ENCODE measurements around the gene CRYBG2.

The CRYBG2 gene

DNA sequence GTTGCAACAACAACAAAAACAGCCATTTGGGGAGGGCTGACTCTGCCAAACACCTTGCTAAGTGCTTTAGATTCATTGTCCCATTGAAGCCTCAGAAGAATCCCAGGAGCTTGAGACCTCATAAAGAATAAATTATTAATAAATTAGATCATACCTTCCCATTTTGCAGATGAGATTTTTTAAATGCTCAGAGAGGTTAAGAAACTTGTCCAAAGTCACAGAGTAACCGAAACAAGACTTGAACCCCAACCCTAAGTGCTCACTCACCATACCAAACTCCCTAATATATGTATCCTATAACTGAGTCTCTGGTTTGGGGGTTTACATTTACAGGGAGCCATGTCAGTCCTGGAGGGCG, 3.6 kb downstream of the CRYBG2 start:
- no peak overlapping the region for H3K9ac ChIP-seq
- H3K36me3 ChIP-seq (ENCODE audit: control insufficient read depth, insufficient read depth, low read length): no peaks in the 10 kb centered on the region
- no peaks in the 10 kb centered on the region for H3K27me3 ChIP-seq (ENCODE audit: control insufficient read depth, insufficient read depth, low read length)
- TF ChIP-seq, protein P1, sequence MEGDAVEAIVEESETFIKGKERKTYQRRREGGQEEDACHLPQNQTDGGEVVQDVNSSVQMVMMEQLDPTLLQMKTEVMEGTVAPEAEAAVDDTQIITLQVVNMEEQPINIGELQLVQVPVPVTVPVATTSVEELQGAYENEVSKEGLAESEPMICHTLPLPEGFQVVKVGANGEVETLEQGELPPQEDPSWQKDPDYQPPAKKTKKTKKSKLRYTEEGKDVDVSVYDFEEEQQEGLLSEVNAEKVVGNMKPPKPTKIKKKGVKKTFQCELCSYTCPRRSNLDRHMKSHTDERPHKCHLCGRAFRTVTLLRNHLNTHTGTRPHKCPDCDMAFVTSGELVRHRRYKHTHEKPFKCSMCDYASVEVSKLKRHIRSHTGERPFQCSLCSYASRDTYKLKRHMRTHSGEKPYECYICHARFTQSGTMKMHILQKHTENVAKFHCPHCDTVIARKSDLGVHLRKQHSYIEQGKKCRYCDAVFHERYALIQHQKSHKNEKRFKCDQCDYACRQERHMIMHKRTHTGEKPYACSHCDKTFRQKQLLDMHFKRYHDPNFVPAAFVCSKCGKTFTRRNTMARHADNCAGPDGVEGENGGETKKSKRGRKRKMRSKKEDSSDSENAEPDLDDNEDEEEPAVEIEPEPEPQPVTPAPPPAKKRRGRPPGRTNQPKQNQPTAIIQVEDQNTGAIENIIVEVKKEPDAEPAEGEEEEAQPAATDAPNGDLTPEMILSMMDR (IDR thresholded peaks at IDR 0.05): no peak
- no peak overlapping the region for H3K4me2 ChIP-seq (ENCODE audit: low read length)
- no peak overlapping the region for H3K4me3 ChIP-seq (ENCODE audit: low read depth, low read length)
- no peak overlapping the region for H3K27ac ChIP-seq
- H3K9me3 ChIP-seq (ENCODE audit: control insufficient read depth, low read length): no peaks in the 10 kb centered on the region
- H2AFZ ChIP-seq: no peak overlapping the region
- H3K79me2 ChIP-seq: no peaks in the 10 kb centered on the region
- no peaks in the 10 kb centered on the region for H3K4me1 ChIP-seq

DNA sequence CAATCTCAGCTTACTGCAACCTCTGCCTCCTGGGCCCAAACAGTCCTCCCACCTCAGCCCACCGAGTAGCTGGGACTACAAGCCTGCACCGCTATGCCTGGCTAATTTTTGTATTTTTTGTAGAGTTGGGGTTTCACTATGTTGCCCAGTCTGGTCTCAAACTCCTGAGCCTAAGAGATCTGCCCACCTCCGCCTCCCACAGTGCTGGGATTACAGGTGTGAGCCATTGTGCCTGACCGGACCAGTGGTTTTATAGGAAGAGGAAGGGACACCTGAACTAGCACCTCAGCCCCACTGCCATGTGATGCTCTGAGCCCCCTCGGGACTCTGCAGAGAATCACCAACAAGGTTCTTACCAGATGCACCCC, 4.1 kb downstream of the CRYBG2 start:
- Histone ChIP-seq H3K9me3 (ENCODE audit: control insufficient read depth, low read length) (no peaks in the 10 kb centered on the region), H3K36me3 (ENCODE audit: control insufficient read depth, insufficient read depth, low read length) (no peaks in the 10 kb centered on the region), H2AFZ (no peak overlapping the region), H3K4me1 (no peaks in the 10 kb centered on the region), H3K9ac (no peak overlapping the region), H3K4me3 (ENCODE audit: low read depth, low read length) (no peak overlapping the region), H3K27me3 (ENCODE audit: control insufficient read depth, insufficient read depth, low read length) (no peaks in the 10 kb centered on the region), H3K79me2 (no peaks in the 10 kb centered on the region), H3K27ac (no peak overlapping the region), H3K4me2 (ENCODE audit: low read length) (no peak overlapping the region)
- TF ChIP-seq, protein P1 (IDR thresholded peaks at IDR 0.05): no peak

DNA sequence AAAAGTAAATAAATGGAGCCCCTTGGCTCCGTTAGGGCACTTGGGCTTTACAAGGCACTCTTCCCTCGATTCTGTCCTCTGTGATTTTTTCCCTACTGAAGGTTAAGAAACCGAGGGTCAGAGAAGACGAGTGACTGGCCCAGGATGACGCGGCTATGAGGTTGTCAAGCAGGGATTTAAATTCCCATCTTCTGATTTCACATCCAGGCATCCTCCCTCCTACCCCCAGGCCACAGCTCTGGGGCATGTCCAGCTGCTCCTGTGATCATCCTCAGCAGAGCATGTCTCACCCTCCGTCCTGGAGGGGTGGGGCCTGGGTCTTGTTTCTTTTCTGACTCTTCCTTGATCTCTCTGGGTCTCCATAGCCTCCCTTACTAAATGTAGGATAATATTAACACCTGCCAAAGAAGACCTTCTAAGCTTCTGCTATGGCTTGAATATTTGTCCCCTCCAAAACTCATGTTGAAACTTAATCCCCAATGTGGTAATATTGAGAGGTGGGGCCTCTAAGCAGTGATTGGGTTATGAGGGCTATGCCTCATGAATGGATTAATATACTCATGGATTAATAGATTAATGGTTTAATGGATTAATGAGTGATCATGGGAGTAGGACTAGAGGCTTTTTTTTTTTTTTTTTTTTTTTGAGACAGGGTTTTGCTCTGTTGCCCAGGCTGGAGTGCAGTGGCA, 4.6 kb downstream of the CRYBG2 start:
- H3K79me2 ChIP-seq: no peaks in the 10 kb centered on the region
- no peak overlapping the region for H3K9ac ChIP-seq
- H3K4me3 ChIP-seq (ENCODE audit: low read depth, low read length): no peak overlapping the region
- H3K9me3 ChIP-seq (ENCODE audit: control insufficient read depth, low read length): no peaks in the 10 kb centered on the region
- no peaks in the 10 kb centered on the region for H3K4me1 ChIP-seq
- H3K4me2 ChIP-seq (ENCODE audit: low read length): no peak overlapping the region
- TF ChIP-seq, protein P1 (IDR thresholded peaks at IDR 0.05): no peak
- H3K27ac ChIP-seq: no peak overlapping the region
- no peaks in the 10 kb centered on the region for H3K36me3 ChIP-seq (ENCODE audit: control insufficient read depth, insufficient read depth, low read length)
- H2AFZ ChIP-seq: no peak overlapping the region
- H3K27me3 ChIP-seq (ENCODE audit: control insufficient read depth, insufficient read depth, low read length): no peaks in the 10 kb centered on the region

DNA sequence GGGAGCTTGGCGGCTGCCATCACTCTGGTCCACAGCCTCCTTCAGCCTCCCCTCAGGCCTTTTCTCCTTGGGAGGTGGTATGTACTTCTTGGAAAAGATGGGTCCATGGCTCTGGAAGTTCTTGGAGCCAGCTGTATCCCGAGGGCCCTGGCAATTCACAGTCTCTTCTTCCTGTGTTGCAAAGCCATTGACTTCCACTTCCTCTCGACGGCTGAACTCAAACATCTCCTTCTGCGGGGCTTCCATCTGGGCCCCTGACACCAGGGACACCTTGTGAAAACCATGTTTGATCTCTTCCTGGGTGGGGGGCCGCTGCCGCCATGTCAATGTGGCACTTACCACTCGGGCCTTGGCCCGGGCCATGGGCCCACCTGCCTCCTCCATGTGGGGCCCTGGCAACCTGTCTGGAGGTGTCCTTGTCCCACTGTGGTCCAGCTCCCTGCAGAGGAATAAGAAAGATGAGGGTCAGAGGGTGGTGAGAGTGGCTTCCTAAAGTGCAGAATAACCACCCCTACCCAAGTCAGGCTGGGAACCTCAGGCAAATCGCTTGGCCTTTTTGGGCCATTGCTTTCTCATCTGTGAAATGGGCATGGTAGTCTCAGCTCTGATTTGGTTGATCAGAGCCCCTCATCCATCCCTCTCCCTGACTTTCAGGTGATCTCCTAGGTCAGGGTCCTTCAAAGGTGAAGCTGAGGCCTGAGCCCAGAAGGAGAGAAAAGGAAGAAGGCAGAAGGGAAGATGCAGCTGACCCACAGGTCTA, 7.5 kb downstream of the CRYBG2 start:
- H3K9me3 ChIP-seq (ENCODE audit: control insufficient read depth, low read length): no peaks in the 10 kb centered on the region
- H3K4me1 ChIP-seq: no peaks in the 10 kb centered on the region
- H3K4me2 ChIP-seq (ENCODE audit: low read length): no peak overlapping the region
- no peak overlapping the region for H3K4me3 ChIP-seq (ENCODE audit: low read depth, low read length)
- no peaks in the 10 kb centered on the region for H3K79me2 ChIP-seq
- TF ChIP-seq, protein P1 (IDR thresholded peaks at IDR 0.05): no peak
- no peak overlapping the region for H3K9ac ChIP-seq
- H2AFZ ChIP-seq: no peak overlapping the region
- H3K27ac ChIP-seq: no peak overlapping the region
- no peaks in the 10 kb centered on the region for H3K27me3 ChIP-seq (ENCODE audit: control insufficient read depth, insufficient read depth, low read length)
- no peaks in the 10 kb centered on the region for H3K36me3 ChIP-seq (ENCODE audit: control insufficient read depth, insufficient read depth, low read length)

DNA sequence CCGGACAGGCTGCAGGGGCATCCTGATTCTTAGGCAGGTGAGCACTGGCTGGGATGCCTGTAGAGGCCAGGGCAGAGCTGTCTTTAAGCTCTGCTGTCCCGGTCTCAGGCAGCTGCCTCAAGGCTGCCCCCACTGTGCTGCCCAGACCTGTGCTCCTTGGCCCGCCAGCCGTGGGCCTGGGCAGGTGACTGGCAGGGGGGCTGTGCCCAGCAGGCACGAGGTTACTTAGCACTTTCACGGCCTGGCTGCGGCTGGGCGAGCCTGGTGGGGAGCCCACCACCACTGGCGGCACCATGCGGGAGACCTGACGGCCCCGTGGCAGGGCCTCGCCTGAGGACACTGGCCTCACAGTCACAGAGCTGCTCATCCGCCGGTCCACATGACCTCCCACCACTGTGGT, 8.2 kb downstream of the CRYBG2 start:
- Histone ChIP-seq H3K36me3 (ENCODE audit: control insufficient read depth, insufficient read depth, low read length) (no peaks in the 10 kb centered on the region), H3K27ac (no peak overlapping the region), H2AFZ (no peak overlapping the region), H3K9me3 (ENCODE audit: control insufficient read depth, low read length) (no peaks in the 10 kb centered on the region), H3K4me3 (ENCODE audit: low read depth, low read length) (no peak overlapping the region), H3K79me2 (no peaks in the 10 kb centered on the region), H3K9ac (no peak overlapping the region), H3K4me2 (ENCODE audit: low read length) (no peak overlapping the region), H3K27me3 (ENCODE audit: control insufficient read depth, insufficient read depth, low read length) (no peaks in the 10 kb centered on the region), H3K4me1 (no peaks in the 10 kb centered on the region)
- TF ChIP-seq, protein P1 (IDR thresholded peaks at IDR 0.05): no peak

All from parathyroid adenoma (tissue), 2 donors.